Measurements from ENCODE around the gene GMPPA.

GMPPA gene

GRCh38 chr2:219506802-219507526 lies 8.3 kb downstream of the GMPPA start:
- DNase-seq: no peak

DNA sequence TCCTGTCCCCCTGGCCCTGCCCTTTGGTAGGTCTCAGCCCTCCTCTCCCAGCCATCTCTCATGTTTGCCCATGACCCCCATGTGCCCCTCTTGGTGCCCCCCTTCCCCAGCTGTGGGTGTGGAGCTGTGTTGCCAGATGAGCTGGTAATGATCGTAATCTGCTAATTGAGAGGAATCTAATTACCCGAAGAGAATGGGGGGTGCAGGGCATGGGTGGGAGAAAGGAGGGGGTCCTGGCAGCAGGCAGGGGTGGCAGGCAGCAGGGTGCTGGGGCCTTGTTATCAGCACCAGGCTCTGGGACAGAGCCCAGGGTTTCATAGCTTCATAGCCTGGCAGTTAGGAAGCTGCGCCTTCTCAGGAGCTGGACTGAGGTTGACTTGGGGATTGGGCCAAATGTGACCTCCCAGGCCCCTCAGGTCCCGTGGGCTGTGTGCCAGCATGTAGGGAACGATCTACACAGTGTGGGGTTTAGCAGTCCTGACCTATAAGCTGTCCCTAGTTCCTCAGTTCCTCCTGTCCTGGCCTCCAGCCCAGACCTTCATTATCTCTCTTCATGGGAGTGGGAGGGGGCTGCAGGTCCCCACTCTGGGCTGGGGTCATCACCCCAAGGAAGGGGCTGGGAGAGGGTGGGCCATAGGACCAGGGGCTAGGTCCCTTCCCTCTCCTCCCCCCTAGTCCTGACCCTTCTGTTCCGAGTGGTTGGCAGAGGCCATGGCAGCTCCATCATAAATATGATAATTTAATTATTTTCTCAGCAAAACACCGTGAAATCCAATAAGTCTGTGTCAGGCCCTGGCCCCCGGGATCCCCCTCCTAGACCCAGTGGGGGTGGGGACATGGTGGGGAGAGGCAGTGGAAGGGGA lies 9.1 kb downstream of the GMPPA start:
- no peak for DNase-seq

GRCh38 chr2:219508444-219508734 lies 9.7 kb downstream of the GMPPA start:
- no peak for DNase-seq

DNA sequence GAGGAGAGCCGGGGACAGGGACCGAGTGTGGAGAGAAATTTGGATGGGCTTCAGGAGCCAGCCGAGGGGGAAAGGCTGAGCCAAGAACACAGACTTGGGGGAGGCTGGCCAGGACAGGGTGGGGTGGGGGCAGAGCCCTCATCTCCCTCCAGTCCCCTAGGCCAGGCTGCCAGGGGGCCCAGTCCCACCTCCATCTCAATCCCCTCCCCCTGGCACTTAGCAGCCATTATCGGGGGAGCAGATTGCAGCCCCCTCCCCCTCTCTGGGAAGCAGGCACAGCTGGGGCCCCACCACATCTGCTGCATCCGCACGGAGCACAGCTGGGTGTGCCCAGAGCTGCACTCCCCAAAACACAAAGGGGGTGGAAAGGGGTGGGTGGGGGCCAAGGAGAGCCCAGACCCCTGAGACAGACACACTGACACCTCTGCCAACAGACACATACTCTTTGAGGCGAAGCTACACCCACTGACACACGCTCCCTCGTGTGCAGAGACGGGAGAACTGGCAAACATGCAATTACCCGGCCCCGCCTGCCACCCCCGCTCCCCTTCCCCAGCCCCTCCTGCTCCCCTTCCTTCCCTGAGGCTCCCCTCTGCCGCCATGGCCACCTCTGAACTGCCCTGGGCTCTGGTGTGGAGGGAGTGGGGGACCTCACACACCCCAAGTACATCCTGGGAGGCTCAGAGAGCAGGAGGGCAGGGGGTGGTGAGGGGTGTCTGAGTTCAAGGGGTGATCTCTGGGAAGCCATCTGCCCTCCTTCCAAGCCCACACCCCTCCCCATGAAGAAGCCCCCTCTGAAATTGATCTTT lies 10.5 kb downstream of the GMPPA start:
- DNase-seq: no peak

GRCh38 chr2:219509780-219510511 lies 11.3 kb downstream of the GMPPA start:
- peak; percentile 42 for DNase-seq

- DNase-seq: no peak
Measured at GRCh38 chr2:219510512-219511135, 11.9 kb downstream of the GMPPA start.

DNA sequence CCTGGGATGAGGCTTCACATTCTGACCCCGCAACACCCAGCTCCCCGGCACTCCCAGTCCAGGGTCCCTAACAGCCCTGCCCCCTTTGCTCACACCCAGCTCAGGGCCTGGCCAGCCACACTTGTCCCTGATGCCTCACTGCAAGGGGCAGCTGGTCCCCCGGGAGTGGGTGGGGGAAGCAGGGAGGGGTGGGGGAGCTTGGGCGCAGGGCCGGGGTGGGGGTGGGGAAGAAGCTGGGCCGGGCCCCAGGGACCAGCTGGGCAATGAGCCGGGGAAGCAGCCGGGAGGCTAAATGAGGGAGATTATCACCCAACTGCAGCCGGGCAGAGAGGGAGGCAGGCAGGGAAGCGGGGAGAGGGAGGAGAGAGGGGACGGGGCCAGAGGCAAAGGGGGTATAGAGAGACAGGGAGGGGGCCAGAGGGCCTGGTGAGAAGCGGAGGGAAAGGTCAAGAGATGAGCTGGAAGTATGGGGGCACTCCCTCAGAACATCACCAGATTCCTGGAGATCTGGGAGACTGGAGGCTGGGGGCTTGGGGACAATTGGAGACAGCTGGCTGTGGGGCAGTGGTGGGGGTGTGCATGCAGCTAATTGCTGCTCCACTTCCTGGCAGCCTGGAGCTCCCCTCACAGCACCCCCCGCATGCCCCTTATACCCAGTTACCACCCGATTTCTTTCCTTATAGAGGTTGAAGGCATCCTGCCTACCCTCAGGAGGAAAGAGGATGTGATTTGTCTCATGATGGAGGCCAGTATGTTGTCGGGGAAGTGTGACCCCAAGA lies 13.0 kb downstream of the GMPPA start:
- DNase-seq: no peak

DNA sequence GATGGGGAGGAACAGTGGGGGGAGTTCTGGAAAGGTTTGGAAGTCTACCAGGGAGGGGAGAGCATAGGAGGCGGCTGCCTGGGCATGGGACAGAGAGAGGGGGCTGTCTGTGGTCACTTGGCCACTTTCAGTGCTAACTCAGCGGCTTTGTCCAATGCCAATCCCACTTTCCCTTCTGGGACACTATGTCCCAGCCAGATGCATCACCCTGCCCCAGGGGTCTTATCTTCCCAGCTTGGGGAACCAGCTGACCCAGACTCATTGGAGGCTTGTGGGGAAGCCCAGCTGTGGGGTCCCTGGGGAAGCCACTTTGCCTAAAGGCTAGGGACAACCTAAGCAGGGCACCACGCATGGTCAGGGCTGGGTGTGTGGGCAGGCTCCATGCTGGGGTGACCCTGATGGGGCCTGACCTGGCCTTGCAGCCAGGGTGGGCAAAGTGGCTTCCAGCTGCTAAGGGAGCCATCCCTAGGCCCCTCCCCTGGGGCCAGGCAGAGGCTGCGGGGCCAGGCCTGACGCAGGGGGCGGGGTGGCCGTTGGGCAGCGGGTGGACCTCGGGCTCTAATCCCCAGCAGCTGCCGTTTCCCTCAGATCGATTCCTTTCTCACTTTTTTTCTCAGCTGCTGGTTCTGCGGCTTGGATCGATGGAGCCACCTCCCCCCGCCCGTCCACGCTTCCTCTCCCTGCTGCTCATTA lies 14.0 kb downstream of the GMPPA start:
- no peak for DNase-seq

DNA sequence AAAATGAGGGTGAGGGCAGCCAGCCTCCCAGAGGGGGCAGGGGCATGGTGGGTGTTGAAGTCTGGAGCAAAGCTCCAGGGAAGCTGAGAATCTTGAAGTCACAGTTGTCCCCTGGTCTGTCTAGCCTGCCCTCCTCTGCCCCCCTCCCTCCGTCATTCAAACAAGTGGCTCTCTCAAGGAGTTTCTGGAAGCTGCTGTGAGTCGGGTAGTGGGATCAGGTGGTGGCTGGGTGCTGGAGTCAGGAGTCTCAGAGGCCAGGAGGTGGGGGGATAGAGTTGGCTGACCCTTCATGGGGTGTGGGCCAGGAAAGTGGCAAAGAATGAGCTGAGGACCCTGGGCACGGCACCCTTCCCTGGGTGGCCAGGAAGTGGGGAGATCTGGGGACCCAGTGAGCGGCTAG lies 15.1 kb downstream of the GMPPA start:
- no peak for DNase-seq

DNA sequence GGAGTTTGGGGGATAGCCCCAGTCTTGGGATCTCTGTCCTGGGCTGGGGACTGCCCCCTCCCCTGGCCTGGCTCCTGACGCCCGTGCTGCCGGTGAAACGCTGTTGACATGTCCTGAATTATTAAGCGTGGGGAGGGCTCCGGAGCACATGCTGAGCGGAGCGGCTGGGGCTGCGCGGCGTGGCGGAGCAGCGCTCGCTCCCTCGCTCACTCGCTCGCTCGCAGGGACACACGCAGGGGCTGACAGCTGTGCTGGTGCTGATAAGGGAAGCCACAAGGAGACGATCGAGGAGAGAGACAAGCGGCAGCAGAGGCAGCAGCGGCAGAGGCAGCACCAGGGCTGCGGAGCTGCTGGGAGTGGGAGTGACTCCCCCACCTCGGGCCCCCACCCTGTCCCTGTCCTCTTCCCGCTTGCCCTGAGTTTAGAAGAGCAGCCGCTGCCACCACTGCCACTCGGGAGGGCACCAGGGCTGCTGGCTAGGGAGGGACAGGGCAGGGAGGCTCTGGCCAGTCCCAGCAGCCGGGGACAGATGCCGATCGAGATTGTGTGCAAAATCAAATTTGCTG lies 15.6 kb downstream of the GMPPA start, which contains the start of gene ASIC4:
Gene ASIC4, plus strand, starts transcription at position 287 of the 566 bp plus-strand sequence. Its CDS starts 243 bp downstream, at position 530.
- DNase-seq: no peak

DNA sequence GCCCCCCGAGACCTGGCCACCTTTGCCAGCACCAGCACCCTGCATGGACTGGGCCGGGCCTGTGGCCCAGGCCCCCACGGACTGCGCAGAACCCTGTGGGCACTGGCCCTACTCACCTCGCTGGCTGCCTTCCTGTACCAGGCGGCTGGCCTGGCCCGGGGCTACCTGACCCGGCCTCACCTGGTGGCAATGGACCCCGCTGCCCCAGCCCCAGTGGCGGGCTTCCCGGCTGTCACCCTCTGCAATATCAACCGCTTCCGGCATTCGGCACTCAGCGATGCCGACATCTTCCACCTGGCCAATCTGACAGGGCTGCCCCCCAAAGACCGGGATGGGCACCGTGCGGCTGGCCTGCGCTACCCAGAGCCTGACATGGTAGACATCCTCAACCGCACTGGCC lies 16.1 kb downstream of the GMPPA start:
- DNase-seq: no peak

GRCh38 chr2:219515874-219516629 lies 17.4 kb downstream of the GMPPA start:
- DNase-seq: no peak

GRCh38 chr2:219516888-219517287 lies 18.2 kb downstream of the GMPPA start:
- no peak for DNase-seq

- no peak for DNase-seq
Measured at GRCh38 chr2:219517954-219518778, 19.5 kb downstream of the GMPPA start.

DNA sequence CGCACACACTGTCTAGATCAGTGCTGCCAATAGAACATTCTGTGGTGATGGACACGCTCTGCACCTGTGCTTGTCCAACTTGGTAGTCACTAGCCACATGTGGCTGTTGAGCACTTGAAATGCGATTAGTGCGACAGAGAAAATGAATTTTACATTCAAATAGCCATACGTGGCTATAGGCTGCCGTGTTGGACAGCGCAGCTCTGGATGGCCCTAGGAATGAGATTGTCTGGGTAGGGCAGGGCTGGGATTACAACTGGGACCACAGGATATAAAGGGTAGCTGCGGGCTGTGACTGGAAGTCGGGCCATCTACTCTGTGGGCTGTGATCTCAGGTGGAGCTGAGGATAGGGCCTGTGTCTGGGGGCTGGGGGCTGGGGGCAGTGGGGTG lies 20.8 kb downstream of the GMPPA start:
- no peak for DNase-seq

DNA sequence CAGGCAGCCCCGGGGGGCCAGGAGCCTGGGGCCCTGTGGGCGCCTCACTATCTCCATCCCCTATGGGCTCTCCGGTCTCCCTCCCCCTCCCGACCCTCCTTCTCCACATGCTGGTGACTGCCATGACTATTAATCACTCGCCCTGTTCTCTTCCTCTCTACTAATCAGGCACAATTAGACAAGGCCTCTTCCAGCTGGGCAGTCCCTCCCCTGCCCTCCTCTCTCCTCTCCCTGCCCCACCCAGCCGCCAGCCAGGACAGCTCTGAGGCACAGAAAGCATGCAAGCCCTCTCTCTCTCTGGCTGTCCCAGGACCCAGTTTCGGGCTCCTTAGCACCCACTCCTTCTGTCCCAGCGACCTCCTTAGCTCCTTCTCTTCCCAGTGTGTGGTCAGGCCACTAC lies 21.4 kb downstream of the GMPPA start:
- DNase-seq: no peak

GRCh38 chr2:219521066-219521880 lies 22.6 kb downstream of the GMPPA start:
- DNase-seq: peak; percentile 40
